Stomach (tissue), 4 donors: Measurements from ENCODE around the gene SHF.

Experiments used
- CTCF ChIP-seq, 7 experiments: fragments of 450-650 bp in 4 of 7; fragments of 200-600 bp in 3 of 7; sonication (generic) in 3 of 7; IDR thresholded peaks; one replicate each; pipeline ENCODE4 v1.5.1; 2016 to 2019; ENCODE audit warnings: antibody characterized with exemption in 7 of 7, control low read depth in 2 of 7, mild to moderate bottlenecking in 1 of 7
- EP300 ChIP-seq: sonication (generic); formaldehyde crosslinking; IDR thresholded peaks from one replicate; pipeline ENCODE4 v1.6.1; 2017; ENCODE audit warnings: antibody characterized with exemption
- POLR2A ChIP-seq, 4 donors: fragments of 450-650 bp; IDR thresholded peaks; one replicate each; pipeline ENCODE4 v1.6.1; 2016; ENCODE audit warnings: antibody characterized with exemption in 4 of 4, control low read depth in 2 of 4, mild to moderate bottlenecking in 1 of 4, moderate library complexity in 1 of 4
- POLR2AphosphoS5 ChIP-seq, 3 donors: sonication (generic); formaldehyde crosslinking; IDR thresholded peaks; one replicate each; pipeline ENCODE4 v1.6.1; 2016; ENCODE audit warnings: antibody characterized with exemption in 3 of 3

DNA sequence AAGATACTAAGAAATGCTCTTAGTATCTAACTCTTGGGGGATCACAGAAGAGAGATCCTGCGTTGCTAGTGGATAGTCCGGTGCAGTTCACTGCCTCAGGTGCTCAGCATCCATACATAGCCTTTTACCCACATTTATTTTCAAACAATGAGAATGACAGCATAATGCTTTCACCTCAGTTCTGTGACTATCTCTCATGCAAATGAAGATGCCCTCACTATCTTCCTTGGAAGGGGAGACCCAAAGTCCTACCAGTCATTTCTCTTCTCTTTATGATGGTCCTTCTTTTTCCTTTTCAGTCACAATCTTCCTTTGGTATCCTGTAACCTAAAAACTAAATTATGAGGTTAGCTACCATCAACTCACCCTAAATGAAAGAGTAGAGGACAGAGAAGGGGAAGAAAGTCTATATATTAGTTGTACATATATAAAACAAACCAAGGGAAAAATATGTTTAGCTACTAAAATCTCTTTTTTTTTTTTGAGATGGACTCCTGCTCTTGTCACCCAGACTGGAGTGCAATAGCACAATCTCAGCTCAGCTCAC lies 33.4 kb upstream of the SHF start:
- no peak for TF ChIP-seq CTCF (IDR thresholded peaks at IDR 0.05)
- no peak for TF ChIP-seq POLR2A (IDR thresholded peaks at IDR 0.05)
- TF ChIP-seq EP300 = no peak
- TF ChIP-seq POLR2AphosphoS5 (IDR thresholded peaks at IDR 0.05) = no peak
